Iris pigment epithelial cell (primary cell): ENCODE results near the gene FRAT2.
A peak's percentile ranks its signal among the peaks of the same experiment; 100 is the strongest.

Experiments
- DNase-seq: peaks from one replicate; pipeline ENCODE4 v3.0.0-alpha.2; 2011; ENCODE audit warnings: low read depth

Gene FRAT2

GRCh38 chr10:97334370-97335175 lies at the start of gene FRAT2:
FRAT2 (minus strand) TSS chr10:97334729; CDS start chr10:97334572, 157 bp downstream.
- peak; percentile 92 for DNase-seq

GRCh38 chr10:97384156-97384555 lies 49.6 kb upstream of the FRAT2 start:
- no peak for DNase-seq

GRCh38 chr10:97383159-97383558 lies 48.6 kb upstream of the FRAT2 start:
- DNase-seq, result no peak

DNA sequence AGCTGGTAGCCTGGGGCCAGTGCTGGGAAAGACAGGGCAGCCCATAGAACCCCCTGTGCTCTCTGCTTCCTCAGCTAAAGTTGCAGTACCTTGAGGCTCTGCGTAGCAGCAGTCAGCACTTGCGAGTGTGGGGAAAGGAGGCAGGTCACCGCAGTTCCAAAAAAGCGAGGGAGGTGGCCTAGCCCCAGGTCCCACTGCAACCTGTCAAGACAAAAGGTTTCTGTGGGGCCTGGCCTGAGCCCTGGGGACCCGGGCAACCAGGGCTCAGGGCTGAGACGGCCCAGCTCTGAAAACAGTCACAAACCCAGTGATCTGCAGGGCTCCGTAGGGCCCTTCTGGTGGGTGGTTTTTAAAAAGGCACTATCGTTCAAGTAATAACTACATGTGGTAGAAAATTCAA lies 47.1 kb upstream of the FRAT2 start:
- DNase-seq, result no peak

- DNase-seq, result no peak
Measured at GRCh38 chr10:97380516-97380915, 46.0 kb upstream of the FRAT2 start.

GRCh38 chr10:97378933-97379921 lies 44.7 kb upstream of the FRAT2 start:
- DNase-seq, result no peak

DNA sequence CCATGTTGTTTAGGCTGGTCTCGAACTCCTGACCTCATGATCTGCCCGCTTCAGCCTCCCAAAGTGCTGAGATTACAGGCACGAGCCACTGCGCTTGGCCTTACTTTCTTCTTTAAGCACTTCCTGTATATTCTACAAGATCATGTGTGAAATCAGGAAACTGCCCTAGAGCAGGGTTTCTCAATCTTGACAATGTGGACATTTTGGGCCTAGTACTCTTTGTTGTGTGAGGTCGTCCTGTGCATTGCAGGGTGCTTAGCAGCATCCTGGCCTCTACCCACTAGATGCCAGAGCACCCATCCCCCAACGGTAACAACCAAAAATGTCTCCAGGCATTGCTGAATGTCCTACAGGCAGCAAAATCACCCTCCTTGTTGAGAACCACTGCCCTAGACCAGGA lies 41.9 kb upstream of the FRAT2 start:
- peak; percentile 8 for DNase-seq

GRCh38 chr10:97373456-97373855 lies 38.9 kb upstream of the FRAT2 start:
- no peak for DNase-seq

- no peak for DNase-seq
Measured at GRCh38 chr10:97372233-97372875, 37.8 kb upstream of the FRAT2 start.

- DNase-seq, result no peak
Measured at GRCh38 chr10:97371696-97372095, 37.2 kb upstream of the FRAT2 start.

DNA sequence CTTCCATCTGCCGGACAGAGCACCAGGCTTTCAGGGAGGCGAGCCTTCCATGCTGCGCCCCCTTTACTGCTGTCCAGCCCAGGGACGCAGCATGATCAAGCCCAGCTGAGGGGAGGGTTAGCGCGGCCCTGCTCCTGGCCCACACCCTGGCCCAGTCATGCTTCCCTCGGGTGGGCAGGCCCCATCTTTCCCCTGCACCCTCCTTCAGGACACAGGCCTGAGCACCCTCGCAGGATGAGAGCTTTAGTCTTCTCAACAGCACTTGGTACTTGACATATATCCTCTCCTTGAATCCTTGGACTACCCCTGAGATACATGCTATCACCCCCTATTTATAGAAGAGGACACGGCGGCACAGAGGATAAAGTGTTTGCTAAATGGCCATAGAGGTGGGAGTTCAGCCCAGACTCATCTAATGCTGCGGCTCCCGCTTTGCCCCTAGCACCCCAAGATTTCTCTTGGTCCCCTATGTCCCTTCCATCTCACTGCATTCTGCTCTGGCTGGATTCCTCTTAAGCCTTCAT lies 32.7 kb upstream of the FRAT2 start:
- DNase-seq, result no peak

DNA sequence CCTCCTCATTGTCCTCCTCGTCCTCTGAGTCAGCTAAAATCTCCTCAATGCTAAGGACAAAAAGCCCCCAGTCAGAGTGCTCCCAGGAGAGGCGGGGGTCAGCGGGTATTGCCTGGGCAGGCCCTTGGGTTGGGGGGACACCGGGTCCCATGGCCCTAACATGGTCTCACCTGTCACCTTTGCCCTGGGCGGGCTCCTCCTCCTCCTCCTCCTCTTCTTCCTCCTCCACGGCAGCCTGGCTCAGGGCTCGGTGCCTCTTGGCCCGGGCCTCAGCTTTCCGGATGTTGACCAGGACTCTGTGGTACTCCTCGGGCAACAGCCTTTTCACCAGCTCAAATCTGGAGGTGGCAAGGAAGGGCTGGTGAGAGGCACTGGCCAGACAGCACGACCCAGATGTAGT lies 32.0 kb upstream of the FRAT2 start:
- no peak for DNase-seq

DNA sequence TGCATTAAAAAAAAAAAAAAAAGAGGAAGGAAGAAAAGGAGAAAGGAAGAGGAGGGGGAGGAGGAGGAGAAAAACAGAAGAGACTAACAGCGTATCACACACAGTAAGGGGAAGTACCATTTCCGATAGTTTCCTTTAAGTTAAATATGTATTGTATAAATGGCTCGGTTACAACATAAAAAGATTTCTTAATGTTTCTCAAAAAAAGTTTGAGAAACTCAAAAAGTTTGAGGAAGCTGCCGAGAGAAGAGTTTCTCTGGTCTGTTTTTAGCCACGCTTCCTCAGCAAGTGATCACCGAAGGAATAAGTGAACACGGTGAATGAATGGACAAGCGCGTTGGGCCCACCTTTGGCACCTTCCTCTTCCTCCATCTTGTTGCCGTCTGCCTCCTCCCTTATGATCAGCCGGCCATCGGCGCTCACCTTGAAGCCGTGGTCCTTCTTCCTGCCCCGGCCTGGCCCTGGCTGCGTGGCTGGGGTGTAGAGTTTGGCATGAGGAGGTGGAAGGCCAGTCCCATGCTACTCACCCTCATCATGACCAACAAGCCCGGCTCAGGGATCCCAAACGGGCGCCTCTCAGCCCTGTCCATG lies 31.3 kb upstream of the FRAT2 start:
- no peak for DNase-seq

DNA sequence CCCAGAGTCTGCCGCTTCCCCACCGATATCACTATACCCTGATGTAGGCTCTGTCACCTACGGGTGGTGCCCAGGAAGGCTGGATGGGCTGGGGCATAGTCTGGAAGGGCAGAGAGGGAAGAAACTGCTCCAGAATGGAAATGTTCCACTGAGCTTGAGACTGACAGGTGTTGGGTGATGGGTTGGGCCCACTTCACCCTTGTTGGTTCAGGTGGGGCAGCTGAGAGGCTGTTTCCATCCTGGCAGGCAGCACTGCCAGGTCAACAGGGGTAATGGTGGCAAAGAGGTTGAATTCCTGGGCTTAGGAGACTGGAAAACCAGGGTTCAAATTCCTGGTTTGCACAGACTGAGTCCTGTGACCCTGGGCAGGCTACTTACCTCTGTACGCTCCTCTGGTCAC lies 28.5 kb upstream of the FRAT2 start:
- DNase-seq, result no peak

DNA sequence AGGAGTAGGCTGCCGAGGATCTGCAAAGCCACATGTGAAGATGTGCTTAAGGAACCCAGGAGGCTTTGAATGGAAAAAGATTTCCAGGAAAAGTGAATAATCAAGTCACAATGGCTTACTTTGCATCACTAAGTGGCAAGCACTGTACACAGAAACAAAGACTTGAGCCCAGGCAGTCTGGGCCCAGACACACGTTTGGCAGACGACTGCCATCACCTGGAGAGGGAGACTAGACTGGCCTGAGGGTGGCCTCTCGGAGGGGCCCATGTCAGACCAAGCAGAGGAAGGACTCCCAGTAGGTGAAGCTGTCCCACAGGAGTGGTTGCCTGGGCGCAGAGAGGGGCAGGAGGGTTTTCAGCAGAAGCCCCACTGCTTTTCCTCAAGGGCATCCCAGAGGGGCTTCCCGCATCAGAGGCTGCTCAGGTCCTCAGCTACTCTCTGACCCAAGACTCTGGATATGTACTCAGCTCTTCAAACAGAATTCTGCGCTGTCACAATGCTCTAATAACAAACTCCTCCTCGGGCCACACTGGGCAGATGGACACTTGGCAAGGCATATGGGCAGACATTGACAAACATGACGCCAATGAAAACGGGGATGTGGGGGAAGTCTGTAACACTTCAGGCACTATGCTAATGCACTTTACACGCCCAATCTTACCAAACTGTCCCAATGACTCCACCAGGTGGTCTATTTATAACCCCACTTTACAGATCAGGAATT lies 27.9 kb upstream of the FRAT2 start:
- no peak for DNase-seq

DNA sequence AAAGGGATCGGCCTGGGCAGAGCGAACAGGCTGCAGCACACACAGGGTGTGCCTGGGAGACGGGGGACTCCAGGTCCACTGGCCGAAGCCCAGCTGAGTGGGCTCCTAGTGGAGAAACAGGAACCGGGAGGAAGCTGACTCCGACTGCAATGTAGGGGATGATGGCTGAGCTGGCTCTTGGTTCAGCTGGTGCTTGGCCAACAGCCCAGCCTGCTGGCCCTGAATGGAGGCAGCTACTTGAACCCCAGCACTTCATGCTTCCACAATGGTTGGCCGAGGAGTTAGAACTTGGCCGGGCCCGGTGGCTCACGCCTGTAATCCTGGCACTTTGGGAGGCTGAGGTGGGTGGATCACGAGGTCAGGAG lies 27.0 kb upstream of the FRAT2 start:
- DNase-seq, result no peak

DNA sequence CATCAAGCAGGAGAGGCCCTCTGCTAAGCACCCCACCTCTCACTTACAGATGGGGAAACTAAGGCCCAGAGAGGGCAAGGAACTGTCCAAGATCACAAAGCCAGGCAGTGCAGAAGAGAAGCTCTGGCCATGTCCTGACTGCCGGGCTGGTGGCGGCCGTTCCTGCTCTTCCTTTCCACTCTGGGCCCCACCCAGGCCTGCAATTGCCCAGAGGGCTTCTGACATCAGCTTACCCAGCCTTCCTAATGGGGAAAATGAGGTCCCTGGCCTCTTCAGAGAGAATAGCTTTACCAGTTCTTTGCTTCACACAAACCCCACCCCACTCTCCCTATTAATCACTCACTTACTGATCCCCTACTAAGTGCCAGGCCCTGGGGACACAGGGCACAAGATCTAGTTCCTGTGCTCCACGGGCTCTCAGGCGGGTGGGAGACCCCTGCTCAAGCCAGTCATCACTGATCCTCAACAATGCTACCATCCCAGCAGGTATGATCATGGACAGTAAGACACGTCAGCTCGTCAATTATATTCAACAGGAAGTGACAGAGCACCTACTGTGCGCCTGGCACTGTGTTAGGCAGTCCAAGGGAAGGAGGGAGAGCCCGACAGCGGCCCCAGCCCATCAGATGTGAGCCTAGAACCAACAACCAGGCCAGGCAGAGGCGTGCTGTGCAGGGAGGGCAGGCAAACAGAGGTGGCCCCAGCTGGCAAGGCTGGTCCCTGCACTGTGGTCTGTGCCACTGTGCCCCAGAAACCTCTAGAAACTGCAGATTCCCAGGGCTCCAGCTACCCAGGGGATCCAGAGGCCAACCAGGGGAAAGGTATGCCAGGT lies 26.4 kb upstream of the FRAT2 start:
- DNase-seq, result no peak

DNA sequence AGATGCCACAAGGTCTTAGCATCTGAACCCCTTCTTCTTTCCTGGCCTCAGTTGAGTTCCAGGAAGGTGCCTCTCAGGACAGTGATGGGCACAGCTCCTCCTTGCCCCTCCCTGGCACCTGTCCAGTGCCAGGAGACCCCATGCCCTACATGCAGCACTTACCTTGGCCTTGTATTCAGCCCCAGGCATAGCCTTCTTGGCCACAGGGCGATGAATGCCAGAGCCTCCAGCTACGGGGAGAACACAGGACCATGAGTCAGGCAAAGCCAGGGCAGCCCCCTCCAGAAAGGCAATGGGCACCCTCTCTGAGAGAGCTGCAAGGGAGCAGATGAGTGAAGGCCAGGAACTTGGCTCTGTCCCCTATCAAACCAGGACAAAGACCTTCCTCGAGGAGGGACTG lies 24.3 kb upstream of the FRAT2 start:
- no peak for DNase-seq

DNA sequence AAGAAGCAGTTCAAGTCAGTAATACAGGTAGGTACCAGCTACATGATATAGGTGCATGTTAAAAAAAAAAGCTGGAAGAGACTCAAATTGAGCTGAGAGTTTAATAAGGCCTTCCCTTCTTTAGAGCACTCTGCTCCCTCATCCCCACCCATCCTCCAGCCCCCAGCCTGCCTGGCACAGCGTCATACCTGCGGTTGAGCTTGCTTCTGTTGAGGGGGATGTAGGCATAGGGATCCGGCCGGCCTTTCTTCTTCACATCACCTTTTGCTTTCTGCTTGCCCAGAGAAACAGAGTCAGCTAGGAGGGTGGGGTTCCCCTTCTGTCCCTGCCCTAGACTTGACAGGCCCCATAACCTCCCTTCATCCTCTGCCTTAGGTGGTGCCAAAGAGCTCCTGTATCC lies 23.8 kb upstream of the FRAT2 start:
- DNase-seq, result no peak

DNA sequence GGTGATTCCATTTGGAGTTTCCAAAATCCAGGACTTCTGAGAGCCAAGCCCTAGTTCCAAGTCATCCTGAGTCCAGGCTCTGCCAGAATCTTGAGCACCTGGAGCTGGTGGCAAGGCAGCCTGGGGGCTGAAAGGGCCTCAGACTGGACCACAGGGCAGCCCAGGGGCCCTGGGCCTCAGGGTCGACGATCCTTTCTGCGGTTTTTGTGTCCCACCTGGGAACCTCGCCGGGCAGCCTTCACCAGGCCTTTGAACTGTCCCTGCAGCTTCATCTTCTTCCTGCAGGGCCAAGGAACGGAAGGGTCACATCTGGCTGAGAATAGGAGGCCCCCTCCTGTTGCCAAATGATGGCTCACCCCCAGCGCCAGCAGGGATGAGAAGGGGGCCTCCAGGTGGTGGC lies 22.4 kb upstream of the FRAT2 start:
- no peak for DNase-seq
